HUES64 (cell line): ENCODE measurements around the gene ALKBH5.

Experiments used
- H3K27ac ChIP-seq: 2 replicates; pipeline ENCODE4 v1.7.0; 2013; ENCODE audit warnings: low read depth, low read length, inconsistent platforms
- H3K27me3 ChIP-seq: 2 replicates; pipeline ENCODE4 v1.6.1; 2013; ENCODE audit warnings: mild to moderate bottlenecking, low read length; ENCODE audit not compliant: insufficient read depth
- H3K36me3 ChIP-seq: 2 replicates; pipeline ENCODE4 v1.6.1; 2013; ENCODE audit warnings: mild to moderate bottlenecking, low read length; ENCODE audit not compliant: insufficient read depth
- H3K4me1 ChIP-seq: 2 replicates; pipeline ENCODE4 v1.6.1; 2013; ENCODE audit warnings: mild to moderate bottlenecking, low read length, moderate library complexity; ENCODE audit not compliant: insufficient read depth
- H3K4me3 ChIP-seq: 2 replicates; pipeline ENCODE4 v1.5.1; 2013; ENCODE audit warnings: mild to moderate bottlenecking, low read length, moderate library complexity
- H3K9ac ChIP-seq: 2 replicates; pipeline ENCODE4 v1.6.1; 2013; ENCODE audit warnings: mild to moderate bottlenecking, low read depth, low read length
- H3K9me3 ChIP-seq: 2 replicates; pipeline ENCODE4 v1.6.1; 2013; ENCODE audit warnings: low read depth, low read length; ENCODE audit not compliant: insufficient read depth
- WGBS: fragments of 150-250, 120-280 bp; methylation state at CpG from one replicate; pipeline ENCODE4 v1.1.7; 2013; ENCODE audit warnings: missing lambda C conversion rate; 5-methylcytosine and 5-hydroxymethylcytosine counted together

The ALKBH5 gene

GRCh38 chr17:18186627-18186982 lies 3.0 kb downstream of the ALKBH5 start:
- H3K4me3 ChIP-seq: peak overlapping the region; percentile 91
- no peaks in the 10 kb centered on the region for H3K9me3 ChIP-seq
- peaks cover 31% of the 10 kb centered on the region for H3K4me1 ChIP-seq
- no peaks in the 10 kb centered on the region for H3K27me3 ChIP-seq
- 0 out of 2 replicates have a peak overlapping the region, but pooled peaks have one; percentile 4 for H3K9ac ChIP-seq
- no peak overlapping the region for H3K27ac ChIP-seq
- H3K36me3 ChIP-seq: peaks cover 30% of the 10 kb centered on the region
- WGBS: 86% methylated on average over 1 of the region's 1 CpG

- H3K9me3 ChIP-seq: no peaks in the 10 kb centered on the region
- peaks cover 28% of the 10 kb centered on the region for H3K4me1 ChIP-seq
- H3K27me3 ChIP-seq: no peaks in the 10 kb centered on the region
- no peak overlapping the region for H3K9ac ChIP-seq
- H3K4me3 ChIP-seq: peak overlapping the region; percentile 91
- peaks cover 31% of the 10 kb centered on the region for H3K36me3 ChIP-seq
- whole genome bisulfite sequencing: 81% methylated on average over 2 of the region's 2 CpGs
- no peak overlapping the region for H3K27ac ChIP-seq
Measured at GRCh38 chr17:18187226-18187625, 3.6 kb downstream of the ALKBH5 start.

- H3K4me1 ChIP-seq: peaks cover 27% of the 10 kb centered on the region
- no peak overlapping the region; the same call in 1 of the 2 replicates for H3K9ac ChIP-seq
- WGBS: 93% methylated on average over 9 of the region's 9 CpGs
- no peaks in the 10 kb centered on the region for H3K9me3 ChIP-seq
- peaks cover 38% of the 10 kb centered on the region for H3K36me3 ChIP-seq
- H3K27me3 ChIP-seq: no peaks in the 10 kb centered on the region
- no peak overlapping the region for H3K4me3 ChIP-seq
- no peak overlapping the region for H3K27ac ChIP-seq
Measured at GRCh38 chr17:18187821-18188761, 4.5 kb downstream of the ALKBH5 start.

- WGBS: 92% methylated on average over 3 of the region's 3 CpGs
Measured at GRCh38 chr17:18190628-18191235, 7.1 kb downstream of the ALKBH5 start.

GRCh38 chr17:18191236-18191667 lies 7.6 kb downstream of the ALKBH5 start:
- Histone ChIP-seq H3K9ac (no peak overlapping the region), H3K27me3 (no peaks in the 10 kb centered on the region), H3K27ac (no peak overlapping the region), H3K36me3 (peaks cover 56% of the 10 kb centered on the region), H3K4me1 (peaks cover 13% of the 10 kb centered on the region), H3K4me3 (no peak overlapping the region), H3K9me3 (no peaks in the 10 kb centered on the region)
- 91% methylated on average over 3 of the region's 3 CpGs for WGBS

More at GRCh38 chr17:18190628-18191235, 7.1 kb downstream of the ALKBH5 start:
- Histone ChIP-seq H3K9me3 (no peaks in the 10 kb centered on the region), H3K4me1 (peaks cover 19% of the 10 kb centered on the region), H3K27ac (no peak overlapping the region), H3K27me3 (no peaks in the 10 kb centered on the region), H3K4me3 (no peak overlapping the region), H3K36me3 (peaks cover 53% of the 10 kb centered on the region), H3K9ac (no peak overlapping the region)

- no peak overlapping the region for H3K9ac ChIP-seq
- no peak overlapping the region for H3K4me3 ChIP-seq
Measured at GRCh38 chr17:18191967-18192366, 8.3 kb downstream of the ALKBH5 start.

GRCh38 chr17:18194394-18194793 lies 10.8 kb downstream of the ALKBH5 start:
- H3K4me3 ChIP-seq: no peak overlapping the region
- H3K9me3 ChIP-seq: no peaks in the 10 kb centered on the region
- H3K9ac ChIP-seq: no peak overlapping the region
- H3K4me1 ChIP-seq: no peaks in the 10 kb centered on the region
- peaks cover 63% of the 10 kb centered on the region for H3K36me3 ChIP-seq
- WGBS: 98% methylated on average over 4 of the region's 4 CpGs
- no peak overlapping the region for H3K27ac ChIP-seq
- H3K27me3 ChIP-seq: no peaks in the 10 kb centered on the region

More at GRCh38 chr17:18191967-18192366, 8.3 kb downstream of the ALKBH5 start:
- H3K36me3 ChIP-seq: peaks cover 58% of the 10 kb centered on the region
- peaks cover 8% of the 10 kb centered on the region; the same call in 1 of the 2 replicates for H3K4me1 ChIP-seq
- H3K27ac ChIP-seq: no peak overlapping the region
- H3K9me3 ChIP-seq: no peaks in the 10 kb centered on the region
- 88% methylated on average over 2 of the region's 2 CpGs for WGBS
- H3K27me3 ChIP-seq: no peaks in the 10 kb centered on the region

GRCh38 chr17:18194804-18195203 lies 11.2 kb downstream of the ALKBH5 start:
- H3K9me3 ChIP-seq: no peaks in the 10 kb centered on the region
- no peak overlapping the region for H3K27ac ChIP-seq
- no peaks in the 10 kb centered on the region for H3K4me1 ChIP-seq
- H3K27me3 ChIP-seq: no peaks in the 10 kb centered on the region
- 97% methylated on average over 4 of the region's 4 CpGs for WGBS
- H3K36me3 ChIP-seq: peaks cover 64% of the 10 kb centered on the region
- H3K4me3 ChIP-seq: no peak overlapping the region
- no peak overlapping the region for H3K9ac ChIP-seq

- no peaks in the 10 kb centered on the region for H3K27me3 ChIP-seq
- no peak overlapping the region for H3K9ac ChIP-seq
- 95% methylated on average over 4 of the region's 5 CpGs for WGBS
- H3K36me3 ChIP-seq: peaks cover 66% of the 10 kb centered on the region
- H3K4me3 ChIP-seq: no peak overlapping the region
- no peak overlapping the region for H3K27ac ChIP-seq
- 0 out of 2 replicates have a peak, but pooled peaks cover under 1% of the 10 kb centered on the region for H3K4me1 ChIP-seq
- no peaks in the 10 kb centered on the region for H3K9me3 ChIP-seq
Measured at GRCh38 chr17:18195246-18195645, 11.6 kb downstream of the ALKBH5 start.

- Histone ChIP-seq H3K27me3 (no peaks in the 10 kb centered on the region), H3K4me1 (0 out of 2 replicates have a peak, but pooled peaks cover 10% of the 10 kb centered on the region), H3K36me3 (peaks cover 70% of the 10 kb centered on the region), H3K27ac (no peak overlapping the region), H3K4me3 (no peak overlapping the region), H3K9me3 (no peaks in the 10 kb centered on the region), H3K9ac (no peak overlapping the region)
- 93% methylated on average over 3 of the region's 3 CpGs for WGBS
Measured at GRCh38 chr17:18197535-18198194, 14.0 kb downstream of the ALKBH5 start.

- Histone ChIP-seq H3K4me3 (no peak overlapping the region), H3K9me3 (no peaks in the 10 kb centered on the region), H3K27me3 (no peaks in the 10 kb centered on the region), H3K4me1 (0 out of 2 replicates have a peak, but pooled peaks cover 10% of the 10 kb centered on the region), H3K36me3 (peaks cover 66% of the 10 kb centered on the region), H3K27ac (no peak overlapping the region), H3K9ac (no peak overlapping the region)
- WGBS: 95% methylated on average over 4 of the region's 4 CpGs
Measured at GRCh38 chr17:18198530-18198929, 14.9 kb downstream of the ALKBH5 start.
